Ovary (tissue), 3 donors: ENCODE data around the gene KCNJ8.

Source experiments
- CTCF ChIP-seq, 3 donors: fragments of 450-650 bp in 2 of 3; fragments of 200-600 bp in 1 of 3; IDR thresholded peaks; one replicate each; pipeline versions ENCODE4 v1.5.1 to v1.8.0; 2016 to 2022; ENCODE audit warnings: antibody characterized with exemption in 3 of 3, mild to moderate bottlenecking in 1 of 3
- POLR2A ChIP-seq: fragments of 450-650 bp; IDR thresholded peaks from one replicate; pipeline ENCODE4 v1.6.1; 2017; ENCODE audit warnings: antibody characterized with exemption, mild to moderate bottlenecking, moderate library complexity
- donor health status: DM: no; HTN: no; CAD: no.

- TF ChIP-seq POLR2A (no peak), CTCF (IDR thresholded peaks at IDR 0.05) (no peak)
Measured at GRCh38 chr12:21795648-21796328, 21.3 kb upstream of the KCNJ8 start.
